Nephron progenitor cell (in vitro differentiated cells): ENCODE results near the gene LONP2.

ENCODE experiments used
- DNase-seq: peaks from one replicate; pipeline ENCODE4 v3.0.0; 2021
- H3K27ac Mint-ChIP-seq: 2 replicates; pipeline ENCODE4 v1.8.0; 2021; ENCODE audit warnings: mild to moderate bottlenecking, moderate library complexity, mixed read lengths
- H3K27me3 Mint-ChIP-seq: 2 replicates; pipeline ENCODE4 v1.8.0; 2021; ENCODE audit warnings: mild to moderate bottlenecking, low read depth, mixed read lengths; ENCODE audit not compliant: poor library complexity
- H3K36me3 Mint-ChIP-seq: 2 replicates; pipeline ENCODE4 v1.8.0; 2021; ENCODE audit warnings: low read depth, mixed read lengths
- H3K4me1 Mint-ChIP-seq: 2 replicates; pipeline ENCODE4 v1.8.0; 2021; ENCODE audit warnings: mixed read lengths
- H3K4me3 Mint-ChIP-seq: 2 replicates; pipeline ENCODE4 v1.8.0; 2021; ENCODE audit warnings: mild to moderate bottlenecking, moderate library complexity, mixed read lengths
- H3K9me3 Mint-ChIP-seq: 2 replicates; pipeline ENCODE4 v1.8.0; 2021; ENCODE audit warnings: mild to moderate bottlenecking, moderate library complexity, mixed read lengths
- CTCF ChIP-seq: fragments of 200-600 bp; sonication (generic); IDR thresholded peaks from 2 replicates; pipeline ENCODE4 v1.5.0; 2021; ENCODE audit warnings: antibody characterized with exemption

LONP2 gene

GRCh38 chr16:48204825-48205151, 39.3 kb upstream of the LONP2 start:
- H3K36me3 Mint-ChIP-seq: no peaks in the 10 kb centered on the region
- DNase-seq: no peak
- TF ChIP-seq CTCF: no peak
- H3K27me3 Mint-ChIP-seq: peaks cover 33% of the 10 kb centered on the region
- no peak overlapping the region for H3K4me3 Mint-ChIP-seq
- H3K27ac Mint-ChIP-seq: no peak overlapping the region
- peaks cover 7% of the 10 kb centered on the region for H3K4me1 Mint-ChIP-seq
- no peaks in the 10 kb centered on the region for H3K9me3 Mint-ChIP-seq

GRCh38 chr16:48206594-48207242, 37.4 kb upstream of the LONP2 start:
- no peaks in the 10 kb centered on the region for H3K36me3 Mint-ChIP-seq
- peak overlapping the region; percentile 13 for H3K27ac Mint-ChIP-seq
- no peaks in the 10 kb centered on the region for H3K9me3 Mint-ChIP-seq
- TF ChIP-seq CTCF: no peak
- H3K4me1 Mint-ChIP-seq: no peaks in the 10 kb centered on the region
- no peak overlapping the region for H3K4me3 Mint-ChIP-seq
- H3K27me3 Mint-ChIP-seq: peaks cover 33% of the 10 kb centered on the region
- no peak for DNase-seq

- H3K36me3 Mint-ChIP-seq: no peaks in the 10 kb centered on the region
- H3K27me3 Mint-ChIP-seq: peaks cover 27% of the 10 kb centered on the region
- no peak overlapping the region for H3K27ac Mint-ChIP-seq
- no peak for TF ChIP-seq CTCF
- no peak overlapping the region for H3K4me3 Mint-ChIP-seq
- DNase-seq: no peak
- H3K9me3 Mint-ChIP-seq: no peaks in the 10 kb centered on the region
- no peaks in the 10 kb centered on the region for H3K4me1 Mint-ChIP-seq
These were observed 33.4 kb upstream of the LONP2 start for GRCh38 chr16:48210747-48211146.

GRCh38 chr16:48212033-48212432, 32.1 kb upstream of the LONP2 start:
- Mint-ChIP-seq H3K4me1 (no peaks in the 10 kb centered on the region), H3K9me3 (no peaks in the 10 kb centered on the region), H3K4me3 (no peak overlapping the region), H3K27me3 (peaks cover 23% of the 10 kb centered on the region), H3K27ac (no peak overlapping the region), H3K36me3 (no peaks in the 10 kb centered on the region)
- DNase-seq: no peak
- TF ChIP-seq CTCF: no peak

- H3K9me3 Mint-ChIP-seq: no peaks in the 10 kb centered on the region
- H3K36me3 Mint-ChIP-seq: no peaks in the 10 kb centered on the region
- peaks cover 2% of the 10 kb centered on the region for H3K4me1 Mint-ChIP-seq
- H3K4me3 Mint-ChIP-seq: no peak overlapping the region
- no peak for DNase-seq
- TF ChIP-seq CTCF: no peak
- H3K27ac Mint-ChIP-seq: no peak overlapping the region
- H3K27me3 Mint-ChIP-seq: peaks cover 6% of the 10 kb centered on the region
These were observed 28.4 kb upstream of the LONP2 start for GRCh38 chr16:48215738-48216137.

GRCh38 chr16:48217708-48218107, 26.4 kb upstream of the LONP2 start:
- no peaks in the 10 kb centered on the region for H3K36me3 Mint-ChIP-seq
- peaks cover 5% of the 10 kb centered on the region for H3K4me1 Mint-ChIP-seq
- DNase-seq: no peak
- H3K27me3 Mint-ChIP-seq: peaks cover 10% of the 10 kb centered on the region
- no peaks in the 10 kb centered on the region for H3K9me3 Mint-ChIP-seq
- H3K27ac Mint-ChIP-seq: no peak overlapping the region
- H3K4me3 Mint-ChIP-seq: no peak overlapping the region
- TF ChIP-seq CTCF: no peak
